Smooth muscle cell of the coronary artery (primary cell): ENCODE results near the gene PCDHGB2. TPM values are rescaled to one million over a fixed set of nuclear protein-coding genes. Genes with fewer than 3 reads are reported as not detected.

Source experiments
- total RNA-seq: library from RNA; depleted of rRNA; stranded (reverse); fragments of >200 nt; gene quantifications from 2 replicates; pipeline ENCODE4 v1.2.3, GENCODE V29; 2014; ENCODE audit warnings: low replicate concordance

PCDHGB2 gene
- 1.6 and 2.0 TPM in 2 replicates for total RNA-seq

DNA sequence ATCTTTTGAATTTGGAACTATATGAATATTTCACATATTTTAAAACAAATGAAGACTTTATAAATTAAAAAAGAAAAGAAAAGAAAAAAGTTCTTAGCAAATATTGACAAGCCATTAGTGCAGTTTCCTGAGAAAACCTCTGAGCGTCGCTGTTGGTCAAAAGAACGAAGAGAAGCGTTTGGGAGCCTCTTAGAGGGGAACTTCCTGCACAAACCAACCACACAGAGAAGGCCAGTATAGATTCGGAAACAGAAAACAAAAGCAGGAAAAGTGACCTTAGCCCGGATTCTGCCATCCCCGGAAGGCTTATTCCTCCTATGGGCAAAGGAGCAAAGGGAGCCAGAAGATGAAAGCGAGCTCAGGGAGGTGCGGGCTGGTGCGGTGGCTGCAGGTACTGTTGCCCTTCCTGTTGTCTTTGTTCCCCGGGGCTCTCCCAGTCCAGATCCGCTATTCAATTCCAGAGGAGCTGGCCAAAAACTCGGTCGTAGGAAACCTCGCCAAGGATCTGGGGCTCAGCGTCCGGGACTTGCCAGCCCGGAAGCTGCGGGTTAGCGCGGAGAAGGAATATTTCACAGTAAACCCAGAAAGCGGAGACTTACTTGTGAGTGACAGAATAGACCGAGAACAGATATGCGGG, at the start of gene PCDHGB2:
PCDHGB2 (plus strand) TSS at position 205 of the 637 bp plus-strand sequence; CDS start at position 347, 142 bp downstream.

DNA sequence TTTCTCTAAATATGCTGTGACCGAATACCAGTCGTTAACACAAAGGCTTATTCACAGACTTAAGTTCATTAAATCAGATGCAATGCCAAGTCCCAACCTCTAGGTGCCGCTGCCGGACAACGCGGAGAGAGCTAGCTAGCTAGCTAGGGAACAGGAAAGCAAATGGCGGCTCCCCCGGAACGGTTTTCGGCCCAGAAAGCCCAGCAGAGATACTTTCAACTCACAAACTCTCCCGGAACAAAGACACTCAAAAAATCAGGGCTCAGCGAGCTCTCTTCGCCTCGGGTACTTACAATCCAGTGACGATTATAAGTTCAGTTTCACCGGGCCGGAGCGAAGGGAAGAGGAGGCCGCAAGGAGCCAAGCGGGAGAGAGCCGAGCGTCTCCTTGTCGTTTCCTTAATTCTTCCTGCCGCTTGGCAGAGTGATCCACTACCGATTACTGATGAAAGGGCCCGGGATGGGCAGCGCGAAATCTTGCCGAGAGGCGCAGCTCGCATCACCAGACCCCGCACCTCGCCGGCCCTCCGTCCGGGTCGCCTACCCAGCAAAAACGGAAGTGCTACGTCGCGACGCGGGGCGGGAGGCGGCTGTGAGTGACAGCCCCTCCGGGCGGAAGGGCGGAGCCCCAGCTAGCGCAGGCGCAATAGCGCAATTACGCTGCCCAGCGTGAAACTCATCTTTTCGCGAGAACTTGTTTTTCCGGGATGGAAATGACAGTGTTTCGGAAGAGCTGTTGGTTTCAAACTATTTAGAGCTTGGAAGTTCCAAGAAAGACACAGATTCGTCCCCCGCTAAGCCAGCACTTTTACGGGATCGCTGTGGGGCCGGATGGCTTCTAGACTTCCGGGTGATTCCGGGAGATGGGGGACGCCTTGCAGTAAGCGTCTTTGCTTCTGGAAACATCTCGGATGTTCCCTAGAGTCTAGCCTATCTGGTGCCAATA, 39.3 kb upstream of the PCDHGB2 start, which contains the start of gene TAF7:
TAF7 (minus strand) TSS at position 560 of the 945 bp plus-strand sequence. CDS start 740 bp downstream, outside the sequence.

DNA sequence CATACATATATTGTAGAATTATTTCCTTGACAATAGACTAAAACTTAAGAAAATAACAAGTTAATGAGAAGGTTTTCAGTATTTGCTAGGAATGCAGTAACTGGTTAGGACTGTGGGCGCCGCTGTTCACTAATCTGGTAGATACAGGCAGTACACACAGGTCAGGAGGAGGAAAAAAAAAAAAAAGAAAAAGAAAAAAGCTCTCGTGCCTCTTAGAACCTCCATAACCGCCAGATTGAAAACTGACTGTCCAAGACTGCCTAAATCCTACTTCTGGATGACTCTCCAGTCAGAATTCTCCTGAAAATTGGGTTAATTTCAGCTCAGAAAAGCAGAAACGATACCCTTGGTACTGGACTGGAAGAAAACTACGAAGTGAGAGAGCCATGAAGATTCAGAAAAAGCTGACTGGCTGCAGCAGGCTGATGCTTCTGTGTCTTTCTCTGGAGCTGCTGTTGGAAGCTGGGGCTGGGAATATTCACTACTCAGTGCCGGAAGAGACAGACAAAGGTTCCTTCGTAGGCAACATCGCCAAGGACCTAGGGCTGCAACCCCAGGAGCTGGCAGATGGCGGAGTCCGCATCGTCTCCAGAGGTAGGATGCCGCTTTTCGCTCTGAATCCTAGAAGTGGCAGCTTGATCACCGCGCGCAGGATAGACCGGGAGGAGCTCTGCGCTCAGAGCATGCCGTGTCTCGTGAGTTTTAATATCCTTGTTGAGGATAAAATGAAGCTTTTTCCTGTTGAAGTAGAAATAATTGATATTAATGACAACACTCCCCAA, 29.3 kb upstream of the PCDHGB2 start, which contains the start of gene PCDHGA1:
PCDHGA1 (plus strand) TSS at position 216 of the 782 bp plus-strand sequence.

DNA sequence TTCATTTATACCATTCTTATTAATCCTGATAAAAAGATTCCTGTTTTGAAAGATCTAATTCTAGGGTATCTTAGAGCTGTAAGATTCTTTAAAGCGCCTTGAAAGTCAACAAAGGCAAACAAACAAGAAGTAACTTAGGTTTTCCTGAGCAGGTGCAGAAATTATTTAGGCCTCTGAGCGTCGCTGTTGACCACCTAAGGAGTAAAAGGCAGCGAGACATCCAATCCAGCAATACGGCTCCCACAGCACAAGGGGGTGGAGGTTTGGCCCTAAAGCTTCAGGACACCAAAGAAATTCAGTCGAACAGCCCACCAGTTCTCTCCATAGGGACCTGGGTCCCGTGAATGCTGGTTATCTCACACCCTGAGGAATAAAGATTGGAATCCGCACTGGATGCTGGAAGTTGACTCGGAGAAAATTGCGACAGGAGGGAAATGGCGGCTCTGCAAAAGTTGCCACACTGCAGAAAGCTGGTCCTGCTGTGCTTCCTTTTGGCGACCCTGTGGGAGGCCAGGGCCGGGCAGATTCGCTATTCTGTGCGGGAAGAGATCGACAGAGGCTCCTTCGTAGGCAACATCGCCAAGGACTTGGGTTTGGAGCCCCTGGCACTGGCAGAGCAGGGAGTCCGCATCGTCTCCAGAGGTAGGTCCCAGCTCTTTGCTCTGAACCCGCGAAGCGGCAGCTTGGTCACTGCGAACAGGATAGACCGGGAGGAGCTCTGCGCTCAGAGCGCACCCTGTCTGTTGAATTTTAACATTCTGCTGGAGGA, 21.1 kb upstream of the PCDHGB2 start, which contains the start of gene PCDHGA2:
PCDHGA2 (plus strand) TSS at position 223 of the 769 bp plus-strand sequence.

DNA sequence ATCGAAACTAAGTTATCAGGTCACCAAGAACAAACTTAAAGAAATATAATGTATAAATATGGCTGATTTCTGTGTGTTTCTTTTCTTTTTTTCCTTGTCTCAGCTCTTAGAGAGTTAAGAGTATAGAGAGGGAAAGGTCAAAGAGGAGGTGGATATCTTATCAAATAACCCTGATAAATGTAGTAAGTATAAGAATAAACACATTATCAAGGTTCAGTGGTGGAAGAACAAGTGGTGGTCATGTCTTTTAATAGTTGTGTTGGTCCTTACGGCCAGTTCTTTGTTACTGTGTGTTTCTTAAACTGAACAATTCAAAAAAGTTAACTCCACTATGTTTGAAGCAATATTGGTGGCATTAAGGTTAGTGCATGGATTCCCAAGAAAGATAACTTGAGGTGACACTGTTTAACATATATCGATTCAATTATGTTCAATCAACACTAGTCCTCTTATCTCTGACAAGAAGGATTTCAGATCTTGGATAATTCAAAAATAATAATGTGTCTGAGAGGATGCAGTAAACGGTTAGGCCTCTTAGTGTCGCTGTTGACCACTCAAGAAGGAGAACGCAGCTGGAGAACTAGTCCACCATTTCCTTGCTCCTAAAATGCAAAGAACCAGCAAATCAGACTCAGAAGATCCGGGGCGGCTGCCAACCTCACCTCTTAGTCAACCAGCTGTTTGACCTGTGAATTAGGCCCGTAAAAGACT, 16.4 kb upstream of the PCDHGB2 start, which contains the start of gene PCDHGA3:
PCDHGA3 (plus strand) TSS at position 588 of the 711 bp plus-strand sequence. CDS start 205 bp downstream, outside the sequence.

DNA sequence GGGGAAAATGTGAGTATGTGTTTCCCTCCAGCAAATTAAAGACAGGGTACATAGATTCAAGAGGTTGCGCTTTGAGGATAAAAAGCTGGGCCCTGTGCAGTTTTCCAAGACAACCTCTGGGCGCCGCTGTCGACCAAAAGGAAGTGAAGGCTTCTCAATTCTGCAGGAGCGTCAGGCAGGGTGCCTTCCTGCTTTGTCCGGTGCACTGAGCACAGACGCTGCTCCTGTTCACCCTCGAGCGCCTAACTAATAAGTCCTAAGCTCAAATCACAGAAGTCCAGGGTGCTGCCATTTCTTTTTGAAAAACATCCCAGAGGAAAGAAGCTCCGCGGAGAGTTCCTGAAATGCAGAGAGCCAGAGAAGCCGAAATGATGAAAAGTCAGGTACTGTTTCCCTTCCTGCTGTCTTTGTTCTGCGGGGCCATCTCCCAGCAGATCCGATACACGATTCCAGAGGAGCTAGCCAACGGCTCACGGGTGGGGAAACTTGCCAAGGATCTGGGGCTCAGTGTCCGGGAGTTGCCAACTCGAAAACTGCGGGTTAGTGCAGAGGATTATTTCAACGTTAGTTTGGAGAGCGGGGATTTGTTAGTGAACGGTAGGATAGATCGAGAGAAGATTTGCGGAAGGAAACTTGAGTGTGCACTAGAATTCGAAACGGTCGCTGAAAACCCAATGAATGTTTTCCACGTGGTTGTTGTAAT, 9.7 kb upstream of the PCDHGB2 start, which contains the start of gene PCDHGB1:
PCDHGB1 (plus strand) TSS at position 183 of the 703 bp plus-strand sequence; CDS start at position 345, 162 bp downstream.

DNA sequence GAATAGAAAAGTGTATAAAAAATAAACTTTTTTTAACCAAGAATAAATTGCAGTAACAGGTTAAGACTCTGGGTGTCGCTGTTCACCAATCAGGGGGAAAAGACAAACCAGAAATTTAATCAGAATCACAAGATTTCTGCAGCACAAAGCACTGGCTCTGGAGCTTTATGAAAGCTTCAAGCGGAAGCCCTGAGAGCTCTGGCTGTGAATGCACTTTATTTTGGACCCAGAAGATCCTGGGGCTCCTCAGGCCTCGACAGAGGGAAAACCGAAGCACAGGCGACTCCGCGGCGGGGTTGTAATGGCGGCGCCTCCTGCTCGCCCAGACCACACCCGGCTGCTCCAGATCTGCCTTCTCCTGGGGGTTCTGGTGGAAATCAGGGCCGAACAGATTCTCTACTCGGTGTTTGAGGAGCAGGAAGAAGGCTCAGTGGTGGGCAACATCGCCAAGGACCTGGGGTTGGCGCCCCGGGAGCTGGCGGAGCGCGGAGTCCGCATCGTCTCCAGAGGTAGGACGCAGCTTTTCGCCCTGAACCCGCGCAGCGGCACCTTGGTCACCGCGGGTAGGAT, 4.8 kb upstream of the PCDHGB2 start, which contains the start of gene PCDHGA4:
PCDHGA4 (plus strand) TSS at position 122 of the 570 bp plus-strand sequence; CDS start at position 209, 87 bp downstream.

DNA sequence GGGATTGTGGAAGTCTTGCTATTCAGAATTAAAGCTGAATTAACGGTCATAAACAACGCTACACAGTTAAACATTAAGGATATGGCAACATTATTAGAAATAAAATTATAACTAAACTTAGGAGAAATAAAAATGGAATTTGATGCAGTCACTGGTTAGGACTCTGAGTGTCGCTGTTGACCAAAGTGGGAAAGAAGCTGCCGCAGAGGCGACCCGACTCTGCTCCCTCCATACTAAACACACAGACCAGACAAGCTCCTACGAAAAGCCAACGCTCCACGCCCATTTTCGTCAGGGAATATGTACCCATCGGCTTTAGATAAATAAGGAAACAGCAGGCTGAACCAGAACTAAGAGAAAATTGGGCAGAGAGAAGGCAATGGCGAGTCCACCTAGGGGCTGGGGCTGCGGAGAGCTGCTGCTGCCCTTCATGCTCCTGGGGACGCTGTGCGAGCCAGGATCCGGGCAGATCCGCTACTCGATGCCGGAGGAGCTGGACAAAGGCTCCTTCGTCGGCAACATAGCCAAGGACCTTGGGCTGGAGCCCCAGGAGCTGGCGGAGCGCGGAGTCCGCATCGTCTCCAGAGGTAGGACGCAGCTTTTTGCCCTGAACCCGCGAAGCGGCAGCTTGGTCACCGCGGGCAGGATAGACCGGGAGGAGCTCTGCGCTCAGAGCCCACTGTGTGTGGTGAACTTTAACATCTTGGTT, 4.3 kb downstream of the PCDHGB2 start, which contains the start of gene PCDHGA5:
PCDHGA5 (plus strand) TSS at position 211 of the 709 bp plus-strand sequence; CDS start at position 380, 169 bp downstream.

DNA sequence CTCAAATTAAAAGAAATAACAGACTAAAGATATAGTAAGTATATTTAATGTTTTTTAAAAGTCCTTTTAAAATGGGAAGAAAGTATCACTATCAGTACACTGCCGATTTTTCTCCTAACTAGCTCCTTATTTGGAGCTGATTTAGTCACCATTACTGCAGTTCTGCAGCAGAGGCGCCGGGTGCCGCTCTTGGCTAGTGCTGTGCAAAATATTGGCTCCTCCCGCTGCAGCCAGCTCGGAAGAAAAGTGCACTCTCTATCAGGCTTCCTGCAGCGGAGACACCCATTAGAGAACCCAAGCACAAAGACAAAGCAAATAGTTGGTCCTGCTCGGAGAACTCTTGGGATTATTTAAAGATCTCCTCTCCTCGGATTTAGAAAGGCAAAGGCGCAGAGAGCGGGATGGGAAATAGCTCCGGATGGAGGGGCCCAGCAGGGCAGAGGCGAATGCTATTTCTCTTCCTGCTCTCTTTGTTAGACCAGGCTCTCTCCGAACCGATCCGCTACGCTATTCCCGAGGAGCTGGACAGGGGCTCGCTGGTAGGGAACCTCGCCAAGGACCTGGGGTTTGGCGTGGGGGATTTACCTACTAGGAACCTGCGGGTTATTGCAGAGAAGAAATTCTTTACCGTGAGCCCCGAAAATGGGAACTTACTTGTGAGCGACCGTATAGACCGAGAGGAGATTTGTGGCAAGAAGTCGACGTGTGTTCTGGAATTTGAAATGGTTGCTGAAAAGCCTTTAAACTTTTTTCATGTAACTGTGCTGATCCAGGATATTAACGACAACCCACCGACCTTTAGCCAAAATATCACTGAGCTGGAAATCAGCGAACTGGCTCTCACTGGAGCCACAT, 10.4 kb downstream of the PCDHGB2 start, which contains the start of gene PCDHGB3:
PCDHGB3 (plus strand) TSS at position 249 of the 855 bp plus-strand sequence; CDS start at position 402, 153 bp downstream.

DNA sequence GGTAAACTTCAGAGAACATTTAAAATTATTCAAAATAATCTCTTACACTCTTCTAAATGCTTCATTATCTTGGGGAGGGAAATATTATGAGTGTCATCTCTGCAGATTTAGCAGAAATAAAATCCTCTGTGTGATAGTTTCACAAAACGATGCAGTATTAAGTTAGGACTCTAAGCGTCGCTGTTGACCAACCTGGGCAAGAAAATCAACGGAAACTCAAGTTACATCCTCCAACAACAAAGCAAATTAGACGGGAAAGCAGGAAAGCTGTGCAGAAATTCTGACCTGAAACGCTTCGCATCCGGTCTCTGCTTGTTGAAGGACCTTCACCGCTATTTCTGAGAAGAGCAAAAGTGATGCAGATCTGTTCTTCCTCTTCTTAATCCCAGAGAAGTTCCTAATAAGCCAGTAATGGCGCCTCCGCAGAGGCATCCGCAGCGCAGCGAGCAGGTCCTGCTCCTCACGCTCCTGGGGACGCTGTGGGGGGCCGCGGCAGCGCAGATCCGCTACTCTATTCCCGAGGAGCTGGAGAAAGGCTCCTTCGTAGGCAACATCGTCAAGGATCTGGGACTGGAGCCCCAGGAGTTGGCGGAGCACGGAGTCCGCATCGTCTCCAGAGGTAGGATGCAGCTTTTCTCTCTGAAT, 14.0 kb downstream of the PCDHGB2 start, which contains the start of gene PCDHGA6:
PCDHGA6 (plus strand) TSS at position 219 of the 645 bp plus-strand sequence; CDS start at position 412, 193 bp downstream.

DNA sequence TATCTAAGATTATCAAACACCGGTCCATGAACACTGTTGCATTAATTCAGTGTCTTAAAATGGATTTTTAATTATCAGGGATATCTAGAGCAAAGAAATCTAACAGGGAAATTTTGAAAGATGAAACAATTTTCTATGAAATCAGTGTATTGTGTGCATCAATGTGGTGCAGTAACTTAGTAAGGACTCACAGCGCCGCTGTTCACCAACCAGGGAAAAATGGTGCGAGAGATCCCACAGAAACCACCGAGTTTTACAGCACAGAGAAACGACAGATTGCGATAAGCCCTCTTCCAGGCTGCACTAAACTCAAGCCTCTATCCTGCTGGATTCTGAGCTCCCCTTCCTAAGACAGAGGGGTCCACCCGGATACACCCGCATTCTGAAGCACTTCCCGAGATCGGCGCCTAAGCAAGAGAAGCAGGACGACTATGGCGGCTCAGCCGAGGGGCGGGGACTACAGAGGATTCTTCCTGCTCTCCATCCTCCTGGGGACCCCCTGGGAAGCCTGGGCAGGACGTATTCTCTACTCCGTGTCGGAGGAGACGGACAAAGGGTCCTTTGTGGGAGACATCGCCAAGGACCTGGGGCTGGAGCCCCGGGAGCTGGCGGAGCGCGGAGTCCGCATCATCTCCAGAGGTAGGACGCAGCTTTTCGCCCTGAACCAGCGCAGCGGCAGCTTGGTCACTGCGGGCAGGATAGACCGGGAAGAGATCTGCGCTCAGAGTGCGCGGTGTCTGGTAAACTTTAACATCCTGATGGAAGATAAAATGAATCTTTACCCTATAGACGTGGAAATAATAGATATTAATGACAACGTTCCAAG, 22.9 kb downstream of the PCDHGB2 start, which contains the start of gene PCDHGA7:
PCDHGA7 (plus strand) TSS at position 274 of the 826 bp plus-strand sequence; CDS start at position 432, 158 bp downstream.

DNA sequence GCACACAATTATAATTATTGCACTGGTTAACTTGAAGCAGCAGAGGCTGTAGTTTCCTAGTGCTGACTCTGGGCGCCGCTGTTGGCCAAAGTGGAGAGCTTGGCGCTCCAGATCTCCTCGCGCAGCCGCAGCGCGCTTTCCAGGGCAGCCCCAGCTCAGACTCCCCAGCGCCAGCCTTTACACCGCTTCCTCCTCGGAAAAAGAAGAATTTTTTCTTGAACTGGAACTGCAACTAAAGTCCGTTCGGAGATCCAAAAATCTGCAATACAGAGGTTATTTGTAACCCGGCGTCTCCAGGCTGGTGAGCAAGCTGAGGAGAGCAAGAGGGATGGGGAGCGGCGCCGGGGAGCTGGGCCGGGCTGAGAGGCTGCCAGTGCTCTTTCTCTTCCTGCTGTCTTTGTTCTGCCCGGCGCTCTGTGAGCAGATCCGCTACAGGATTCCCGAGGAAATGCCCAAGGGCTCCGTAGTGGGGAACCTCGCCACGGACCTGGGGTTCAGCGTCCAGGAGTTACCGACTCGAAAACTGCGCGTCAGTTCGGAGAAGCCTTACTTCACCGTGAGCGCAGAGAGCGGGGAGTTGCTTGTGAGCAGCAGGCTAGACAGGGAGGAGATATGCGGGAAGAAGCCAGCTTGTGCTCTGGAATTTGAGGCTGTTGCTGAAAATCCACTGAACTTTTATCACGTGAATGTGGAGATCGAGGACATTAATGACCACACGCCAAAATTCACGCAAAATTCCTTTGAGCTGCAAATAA, 27.9 kb downstream of the PCDHGB2 start, which contains the start of gene PCDHGB4:
PCDHGB4 (plus strand) TSS at position 142 of the 755 bp plus-strand sequence; CDS start at position 329, 187 bp downstream.

DNA sequence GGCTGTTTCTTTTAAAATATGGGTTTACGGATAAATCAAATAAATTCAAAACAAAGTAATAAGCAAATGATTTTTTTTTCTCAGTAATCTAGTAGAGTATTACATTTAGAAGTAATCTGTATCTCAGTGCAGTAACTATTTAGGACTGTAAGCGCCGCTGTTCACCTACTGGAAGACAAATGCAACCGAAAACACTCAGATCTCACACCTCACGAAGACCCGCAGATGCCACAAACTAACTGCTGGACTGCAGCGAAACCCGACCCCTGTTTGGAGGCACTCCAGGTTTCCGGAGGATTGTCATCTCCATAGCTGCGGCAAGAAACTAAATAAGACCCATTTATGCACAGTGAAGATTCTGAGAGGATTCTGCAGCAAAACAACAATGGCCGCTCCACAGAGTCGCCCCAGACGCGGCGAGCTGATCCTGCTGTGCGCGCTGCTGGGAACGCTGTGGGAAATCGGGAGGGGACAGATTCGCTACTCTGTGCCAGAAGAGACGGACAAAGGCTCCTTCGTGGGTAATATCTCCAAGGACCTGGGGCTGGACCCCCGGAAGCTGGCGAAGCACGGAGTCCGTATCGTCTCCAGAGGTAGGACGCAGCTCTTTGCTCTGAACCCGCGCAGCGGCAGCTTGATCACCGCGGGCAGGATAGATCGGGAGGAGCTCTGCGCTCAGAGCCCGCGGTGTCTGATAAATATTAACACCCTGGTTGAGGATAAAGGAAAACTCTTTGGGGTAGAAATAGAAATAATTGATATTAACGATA, 32.8 kb downstream of the PCDHGB2 start, which contains the start of gene PCDHGA8:
PCDHGA8 (plus strand) TSS at position 205 of the 770 bp plus-strand sequence; CDS start at position 386, 181 bp downstream.

